ENCODE results near the gene SEC14L5. TPM values are rescaled to one million over a fixed set of nuclear protein-coding genes. Genes with fewer than 3 reads are reported as not detected.

The SEC14L5 gene
- total and polyA plus RNA-seq, 2 of the 4 experiments (the other 2 are of a cell fraction), result 0.07 TPM; not detected in 1

DNA sequence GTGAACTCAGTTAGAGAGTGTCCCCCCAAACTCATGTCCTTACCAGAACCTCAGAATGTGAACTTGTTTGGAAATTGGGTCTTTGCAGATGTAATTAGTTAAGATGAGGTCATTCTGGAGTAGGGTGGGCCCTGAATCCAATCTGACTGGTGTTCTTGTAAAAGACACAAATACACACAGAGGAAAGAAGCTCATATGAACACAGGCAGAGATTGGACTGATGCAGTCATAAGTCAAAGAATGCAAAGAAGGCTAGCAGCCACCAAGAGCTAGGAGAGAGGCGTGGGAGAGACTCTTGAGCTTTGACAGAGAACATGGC, 77.7 kb downstream of the SEC14L5 start:
- Histone ChIP-seq H3K23ac (ENCODE audit: low read depth, low read length) (no peak overlapping the region), H3K4me3 (ENCODE audit: insufficient read depth, low read depth, low read length) (no peak overlapping the region), H3K18ac (ENCODE audit: low read depth, low read length) (no peak overlapping the region), H2BK15ac (ENCODE audit: low read depth, low read length) (no peak overlapping the region), H3K9me1 (ENCODE audit: insufficient read depth, low read length) (peaks cover 8% of the 10 kb centered on the region), H4K91ac (ENCODE audit: insufficient read depth, low read depth, low read length) (no peak overlapping the region), H3K4me2 (ENCODE audit: low read depth, low read length) (no peak overlapping the region), H3K14ac (replicated peaks; ENCODE audit: low read depth, low read length) (no peak overlapping the region), H3K27me3 (ENCODE audit: control insufficient read depth, insufficient read depth, low read length) (no peaks in the 10 kb centered on the region), H4K5ac (ENCODE audit: low read depth, low read length) (no peak overlapping the region), H3K9ac (ENCODE audit: low read depth, low read length) (no peak overlapping the region), H3K36me3 (ENCODE audit: control insufficient read depth, insufficient read depth, low read length) (no peaks in the 10 kb centered on the region), H2BK120ac (ENCODE audit: low read depth, low read length) (no peak overlapping the region), H3K4me1 (ENCODE audit: control insufficient read depth, insufficient read depth, low read length) (peaks cover 3% of the 10 kb centered on the region; the same call in 1 of the 2 replicates), H2AFZ (replicated peaks; ENCODE audit: low read length, poor library complexity) (no peak overlapping the region), H3K56ac (ENCODE audit: extremely low read depth, insufficient read depth, low read length) (no peak overlapping the region), H4K20me1 (ENCODE audit: insufficient read depth, low read length) (no peaks in the 10 kb centered on the region), H3K4ac (ENCODE audit: low read depth, low read length) (no peak overlapping the region), H4K8ac (ENCODE audit: low read depth in 2 of 2, low read length in 2 of 2) (no peak overlapping the region), H2AK9ac (replicated peaks; ENCODE audit: low read depth, low read length, poor library complexity) (no peak overlapping the region), H2BK5ac (ENCODE audit: low read depth, low read length, poor library complexity, severe bottlenecking) (no peak overlapping the region), H3K79me1 (ENCODE audit: low read depth in 1 of 2, low read length in 2 of 2) (peaks cover 3 to 13% of the 10 kb centered on the region in 2 experiments; a peak in 2 of 4 replicates), H3K27ac (ENCODE audit: insufficient read depth, low read length) (no peak overlapping the region), H2AK5ac (ENCODE audit: low read depth, low read length) (no peak overlapping the region), H3K9me3 (ENCODE audit: control insufficient read depth, insufficient read depth, low read length) (no peaks in the 10 kb centered on the region), H2BK20ac (ENCODE audit: low read depth, low read length) (no peak overlapping the region)
- in situ Hi-C loops (cut with MboI; ENCODE audit: low sequenced_read_pairs) (no loop called here), dilution Hi-C loops (cut with HindIII; ENCODE audit: low sequenced_read_pairs, unreplicated experiment) (no loop called here), intact Hi-C loops (cut with micrococcal nuclease) (no loop called here)
- WGBS, 2 experiments (ENCODE audit: extremely low coverage in 2 of 2, insufficient read length in 1 of 2), result 44% methylated on average over 1 of the region's 1 CpG; no CpG with 5 or more reads in 1 of the 2 experiments
- ChIA-PET POLR2A (ENCODE audit: unreplicated experiment) (no interaction called here), CTCF (no interaction called here)
- no TSS peak for BruUV-seq (replicated peaks)
- ATAC-seq (ENCODE audit: low read depth), result no peak
- DNase-seq, result no peak
- no peak for TF ChIP-seq RFX5 (IDR thresholded peaks at IDR 0.05; ENCODE audit: low read depth, low read length)
